Stimulated activated CD4-positive, alpha-beta T cell treated with anti-CD3 and anti-CD28 coated beads, Interleukin-15, amount 100 ng/mL, for 48 hours (primary cell): ENCODE results near the gene PPM1K.
A peak's percentile ranks its signal among the peaks of the same experiment; 100 is the strongest.

Source experiments
- DNase-seq, 2 donors: peaks; one replicate each; pipeline ENCODE4 v3.0.0-alpha.2; 2020; ENCODE audit warnings: low read depth in 2 of 2

The PPM1K gene

GRCh38 chr4:88217169-88217568, 67.2 kb downstream of the PPM1K start:
- DNase-seq, result no peak

GRCh38 chr4:88216395-88216794, 68.0 kb downstream of the PPM1K start:
- no peak for DNase-seq

- no peak for DNase-seq
These were observed 69.0 kb downstream of the PPM1K start for GRCh38 chr4:88215351-88215750.

- no peak for DNase-seq
These were observed 72.2 kb downstream of the PPM1K start for GRCh38 chr4:88212253-88212561.

GRCh38 chr4:88211473-88212252, 72.7 kb downstream of the PPM1K start:
- DNase-seq, result peak in 1 of 2 donors; percentile 33

GRCh38 chr4:88208156-88208555, 76.2 kb downstream of the PPM1K start:
- no peak for DNase-seq
